ENCODE data around the gene PRRT2.

PRRT2 gene

GRCh38 chr16:29839822-29840221, 27.8 kb downstream of the PRRT2 start:
- Histone ChIP-seq H3K9me3 (ENCODE audit: insufficient read depth, low read length) (no peaks in the 10 kb centered on the region), H3K9ac (ENCODE audit: low read length) (no peak overlapping the region), H3K36me3 (ENCODE audit: low read length) (no peaks in the 10 kb centered on the region), H3K9me2 (replicated peaks; ENCODE audit: insufficient read depth, low read length) (no peaks in the 10 kb centered on the region), H2AFZ (ENCODE audit: low read depth, low read length, severe bottlenecking) (no peak overlapping the region), H3K27me3 (ENCODE audit: low read length) (no peaks in the 10 kb centered on the region), H3K4me3 (ENCODE audit: insufficient read depth, low read length, poor library complexity, severe bottlenecking) (no peak overlapping the region), H4K20me1 (ENCODE audit: low read depth, low read length) (no peaks in the 10 kb centered on the region), H3F3A (ENCODE audit: insufficient read depth) (no peaks in the 10 kb centered on the region), H3K27ac (ENCODE audit: low read depth, low read length) (no peak overlapping the region), H3K4me2 (ENCODE audit: low read depth, low read length, poor library complexity, severe bottlenecking) (no peak overlapping the region), H3K79me2 (ENCODE audit: insufficient read depth, low read length) (no peaks in the 10 kb centered on the region)
- TF ChIP-seq EZH2phosphoT487 (conservative IDR thresholded peaks at IDR 0.05; ENCODE audit: low read length) (no peak), CTCF (IDR thresholded peaks at IDR 0.05; ENCODE audit: insufficient read depth, low read length, poor library complexity, severe bottlenecking) (no peak)

GRCh38 chr16:29840240-29840639, 28.2 kb downstream of the PRRT2 start:
- Histone ChIP-seq H2AFZ (ENCODE audit: low read depth, low read length, severe bottlenecking) (no peak overlapping the region), H3K27me3 (ENCODE audit: low read length) (no peaks in the 10 kb centered on the region), H3K27ac (ENCODE audit: low read depth, low read length) (no peak overlapping the region), H3K9ac (ENCODE audit: low read length) (no peak overlapping the region), H3K4me3 (ENCODE audit: insufficient read depth, low read length, poor library complexity, severe bottlenecking) (no peak overlapping the region), H3K36me3 (ENCODE audit: low read length) (no peaks in the 10 kb centered on the region), H3F3A (ENCODE audit: insufficient read depth) (no peaks in the 10 kb centered on the region), H3K9me3 (ENCODE audit: insufficient read depth, low read length) (no peaks in the 10 kb centered on the region), H3K9me2 (replicated peaks; ENCODE audit: insufficient read depth, low read length) (no peaks in the 10 kb centered on the region), H3K79me2 (ENCODE audit: insufficient read depth, low read length) (no peaks in the 10 kb centered on the region), H4K20me1 (ENCODE audit: low read depth, low read length) (no peaks in the 10 kb centered on the region), H3K4me2 (ENCODE audit: low read depth, low read length, poor library complexity, severe bottlenecking) (no peak overlapping the region)
- TF ChIP-seq CTCF (IDR thresholded peaks at IDR 0.05; ENCODE audit: insufficient read depth, low read length, poor library complexity, severe bottlenecking), result no peak
- TF ChIP-seq EZH2phosphoT487 (conservative IDR thresholded peaks at IDR 0.05; ENCODE audit: low read length), result no peak

- Histone ChIP-seq H3K36me3 (ENCODE audit: low read length) (no peaks in the 10 kb centered on the region), H3K79me2 (ENCODE audit: insufficient read depth, low read length) (no peaks in the 10 kb centered on the region), H3F3A (ENCODE audit: insufficient read depth) (no peaks in the 10 kb centered on the region), H3K9me2 (replicated peaks; ENCODE audit: insufficient read depth, low read length) (no peaks in the 10 kb centered on the region), H3K9ac (ENCODE audit: low read length) (no peak overlapping the region), H3K4me2 (ENCODE audit: low read depth, low read length, poor library complexity, severe bottlenecking) (no peak overlapping the region), H3K4me3 (ENCODE audit: insufficient read depth, low read length, poor library complexity, severe bottlenecking) (no peak overlapping the region), H2AFZ (ENCODE audit: low read depth, low read length, severe bottlenecking) (no peak overlapping the region), H4K20me1 (ENCODE audit: low read depth, low read length) (no peaks in the 10 kb centered on the region), H3K27ac (ENCODE audit: low read depth, low read length) (no peak overlapping the region), H3K27me3 (ENCODE audit: low read length) (no peaks in the 10 kb centered on the region), H3K9me3 (ENCODE audit: insufficient read depth, low read length) (no peaks in the 10 kb centered on the region)
- no peak for TF ChIP-seq EZH2phosphoT487 (conservative IDR thresholded peaks at IDR 0.05; ENCODE audit: low read length)
- no peak for TF ChIP-seq CTCF (IDR thresholded peaks at IDR 0.05; ENCODE audit: insufficient read depth, low read length, poor library complexity, severe bottlenecking)
Measured at GRCh38 chr16:29841631-29842030, 29.6 kb downstream of the PRRT2 start.

All from SU-DHL-6 (cell line).